Mucosa of stomach (tissue), 1 donor: ENCODE results near the gene FEZ2.

Source experiments
- H3K27me3 ChIP-seq: one replicate; pipeline ENCODE4 v1.7.0; 2013; ENCODE audit warnings: mild to moderate bottlenecking, low read length; ENCODE audit not compliant: control insufficient read depth, insufficient read depth
- H3K36me3 ChIP-seq: one replicate; pipeline ENCODE4 v1.7.0; 2013; ENCODE audit warnings: low read length; ENCODE audit not compliant: control insufficient read depth, insufficient read depth
- H3K4me1 ChIP-seq: one replicate; pipeline ENCODE4 v1.7.0; 2013; ENCODE audit warnings: mild to moderate bottlenecking, low read length; ENCODE audit not compliant: control insufficient read depth, insufficient read depth
- H3K4me3 ChIP-seq: one replicate; pipeline ENCODE4 v1.7.0; 2013; ENCODE audit warnings: low read length
- H3K9ac ChIP-seq: one replicate; pipeline ENCODE4 v1.7.0; 2013; ENCODE audit warnings: mild to moderate bottlenecking, low read length, moderate library complexity
- H3K9me3 ChIP-seq: one replicate; pipeline ENCODE4 v1.7.0; 2013; ENCODE audit warnings: mild to moderate bottlenecking, low read length, moderate library complexity; ENCODE audit not compliant: control insufficient read depth
- donor health status: Pancreatic carcinoma.

The FEZ2 gene

GRCh38 chr2:36597532-36598377, at the start of gene FEZ2:
Gene FEZ2 (minus strand): TSS chr2:36598168. CDS start chr2:36598142, 26 bp downstream.
- Histone ChIP-seq H3K9me3 (no peaks in the 10 kb centered on the region), H3K36me3 (no peaks in the 10 kb centered on the region), H3K4me3 (peak within 1 kb of the TSS; percentile 15)

GRCh38 chr2:36634981-36635597, 37.1 kb upstream of the FEZ2 start:
- Histone ChIP-seq H3K9ac (no peak overlapping the region), H3K4me3 (no peak overlapping the region), H3K36me3 (no peaks in the 10 kb centered on the region), H3K4me1 (no peaks in the 10 kb centered on the region), H3K27me3 (no peaks in the 10 kb centered on the region), H3K9me3 (no peaks in the 10 kb centered on the region)

More at GRCh38 chr2:36597532-36598377, at the start of gene FEZ2:
- peak within 1 kb of the TSS; percentile 68 for H3K9ac ChIP-seq
- no peaks in the 10 kb centered on the region for H3K27me3 ChIP-seq
- peaks cover 13% of the 10 kb centered on the region for H3K4me1 ChIP-seq

GRCh38 chr2:36633470-36634092, 35.6 kb upstream of the FEZ2 start:
- Histone ChIP-seq H3K36me3 (no peaks in the 10 kb centered on the region), H3K27me3 (no peaks in the 10 kb centered on the region), H3K9ac (no peak overlapping the region), H3K9me3 (no peaks in the 10 kb centered on the region), H3K4me3 (no peak overlapping the region), H3K4me1 (no peaks in the 10 kb centered on the region)

GRCh38 chr2:36626756-36627155, 28.8 kb upstream of the FEZ2 start:
- no peaks in the 10 kb centered on the region for H3K9me3 ChIP-seq
- no peak overlapping the region for H3K4me3 ChIP-seq
- H3K36me3 ChIP-seq, result no peaks in the 10 kb centered on the region
- no peak overlapping the region for H3K9ac ChIP-seq
- H3K27me3 ChIP-seq, result no peaks in the 10 kb centered on the region
- H3K4me1 ChIP-seq, result no peaks in the 10 kb centered on the region

GRCh38 chr2:36626071-36626470, 28.1 kb upstream of the FEZ2 start:
- H3K4me1 ChIP-seq, result no peaks in the 10 kb centered on the region
- no peaks in the 10 kb centered on the region for H3K36me3 ChIP-seq
- no peak overlapping the region for H3K4me3 ChIP-seq
- no peaks in the 10 kb centered on the region for H3K27me3 ChIP-seq
- H3K9ac ChIP-seq, result no peak overlapping the region
- H3K9me3 ChIP-seq, result no peaks in the 10 kb centered on the region

DNA sequence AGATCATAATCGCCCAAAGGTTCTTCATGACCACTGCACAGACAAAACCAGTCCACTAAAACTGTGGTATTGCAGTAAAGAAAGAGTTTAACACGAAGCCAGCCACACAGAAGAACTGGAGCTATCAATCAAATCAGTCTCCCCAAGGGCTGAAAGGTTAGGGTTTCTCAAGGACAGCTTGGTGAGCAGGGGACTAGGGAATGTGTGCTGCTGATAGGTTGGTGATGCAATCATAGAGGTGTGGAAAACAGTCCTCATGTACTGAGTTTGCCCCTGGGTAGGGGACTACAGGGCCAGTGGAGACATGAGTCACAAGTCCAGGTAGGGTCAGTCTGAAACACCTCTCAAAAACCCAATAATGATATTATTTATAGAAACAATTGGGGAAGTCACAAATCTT, 27.3 kb upstream of the FEZ2 start:
- H3K4me3 ChIP-seq, result no peak overlapping the region
- no peaks in the 10 kb centered on the region for H3K36me3 ChIP-seq

GRCh38 chr2:36620321-36620720, 22.4 kb upstream of the FEZ2 start:
- H3K36me3 ChIP-seq, result no peaks in the 10 kb centered on the region
- no peaks in the 10 kb centered on the region for H3K4me1 ChIP-seq
- no peak overlapping the region for H3K4me3 ChIP-seq
- H3K9me3 ChIP-seq, result no peaks in the 10 kb centered on the region
- H3K27me3 ChIP-seq, result no peaks in the 10 kb centered on the region
- H3K9ac ChIP-seq, result no peak overlapping the region

More for the DNA sequence above, 27.3 kb upstream of the FEZ2 start:
- Histone ChIP-seq H3K4me1 (no peaks in the 10 kb centered on the region), H3K27me3 (no peaks in the 10 kb centered on the region), H3K9ac (no peak overlapping the region), H3K9me3 (no peaks in the 10 kb centered on the region)

- H3K9ac ChIP-seq, result no peak overlapping the region
- H3K27me3 ChIP-seq, result no peaks in the 10 kb centered on the region
Measured at GRCh38 chr2:36618381-36618780, 20.4 kb upstream of the FEZ2 start.

GRCh38 chr2:36616947-36617346, 19.0 kb upstream of the FEZ2 start:
- H3K9ac ChIP-seq, result no peak overlapping the region
- H3K27me3 ChIP-seq, result no peaks in the 10 kb centered on the region
- no peaks in the 10 kb centered on the region for H3K4me1 ChIP-seq
- H3K4me3 ChIP-seq, result no peak overlapping the region
- no peaks in the 10 kb centered on the region for H3K9me3 ChIP-seq
- H3K36me3 ChIP-seq, result no peaks in the 10 kb centered on the region

More at GRCh38 chr2:36618381-36618780, 20.4 kb upstream of the FEZ2 start:
- no peaks in the 10 kb centered on the region for H3K4me1 ChIP-seq
- H3K36me3 ChIP-seq, result no peaks in the 10 kb centered on the region
- no peaks in the 10 kb centered on the region for H3K9me3 ChIP-seq
- no peak overlapping the region for H3K4me3 ChIP-seq

- no peaks in the 10 kb centered on the region for H3K36me3 ChIP-seq
- no peak overlapping the region for H3K9ac ChIP-seq
- H3K9me3 ChIP-seq, result no peaks in the 10 kb centered on the region
- H3K4me1 ChIP-seq, result no peaks in the 10 kb centered on the region
- no peak overlapping the region for H3K4me3 ChIP-seq
- H3K27me3 ChIP-seq, result no peaks in the 10 kb centered on the region
Measured at GRCh38 chr2:36615222-36615621, 17.3 kb upstream of the FEZ2 start.

DNA sequence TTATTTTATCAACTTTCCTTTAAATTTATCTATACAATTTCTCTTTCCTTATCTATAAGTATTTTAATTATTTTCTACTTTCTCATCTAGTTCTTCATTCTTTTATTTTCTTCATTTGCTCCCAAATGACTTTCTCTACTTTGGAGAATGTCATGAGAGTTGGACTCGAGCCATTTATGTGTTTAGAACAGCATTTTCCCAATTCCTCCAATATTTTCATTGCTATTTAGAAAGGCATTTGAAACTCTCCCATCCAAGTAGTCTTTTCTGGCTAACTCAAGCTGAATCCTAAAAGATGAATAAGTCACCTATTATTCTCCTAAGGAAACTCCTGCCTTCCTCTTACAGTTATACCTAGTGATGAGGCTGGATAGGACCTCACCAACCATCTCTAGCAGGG, 15.8 kb upstream of the FEZ2 start:
- Histone ChIP-seq H3K4me3 (no peak overlapping the region), H3K9me3 (no peaks in the 10 kb centered on the region), H3K27me3 (no peaks in the 10 kb centered on the region), H3K9ac (no peak overlapping the region), H3K4me1 (no peaks in the 10 kb centered on the region), H3K36me3 (no peaks in the 10 kb centered on the region)

DNA sequence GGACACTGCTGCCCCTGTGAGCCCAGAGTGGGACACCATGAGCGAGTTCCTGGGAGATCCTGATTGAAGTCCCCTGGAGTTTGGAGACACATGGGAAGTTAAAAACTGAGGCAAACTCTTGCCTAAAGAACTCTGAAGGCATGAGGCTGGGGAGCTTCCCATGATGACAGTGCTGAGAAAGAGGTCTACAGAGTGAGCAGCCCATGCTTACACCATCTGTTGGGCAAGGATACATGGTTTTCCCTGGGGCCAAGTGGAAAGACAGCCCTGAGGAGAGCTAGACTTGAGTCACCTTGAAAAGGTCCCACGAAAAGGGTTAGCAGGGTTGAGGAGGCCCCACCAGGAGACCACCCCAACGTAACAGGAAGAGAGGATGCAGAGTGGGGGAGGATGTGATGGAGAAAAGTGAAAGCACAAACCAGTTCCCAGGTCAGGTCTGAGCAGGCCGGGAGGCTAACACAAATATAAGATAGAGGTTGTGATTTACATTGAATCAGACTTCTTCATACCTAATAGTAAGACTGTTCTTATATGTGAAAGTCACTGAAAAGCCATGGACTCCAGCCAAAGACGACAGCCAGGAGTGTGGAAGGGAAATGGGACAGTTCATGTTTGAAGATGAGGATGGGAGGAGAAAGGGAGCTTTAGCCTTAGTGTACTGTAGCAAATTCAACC, 13.5 kb upstream of the FEZ2 start:
- Histone ChIP-seq H3K27me3 (no peaks in the 10 kb centered on the region), H3K36me3 (no peaks in the 10 kb centered on the region), H3K4me1 (no peaks in the 10 kb centered on the region), H3K9ac (no peak overlapping the region), H3K4me3 (no peak overlapping the region), H3K9me3 (no peaks in the 10 kb centered on the region)
